ENCODE measurements around the gene PLEKHG2. TPM values are rescaled to one million over a fixed set of nuclear protein-coding genes. Genes with fewer than 3 reads are reported as not detected.

Gene PLEKHG2
- total and polyA plus RNA-seq, 9 of the 15 experiments (the other 6 are each of a cell fraction or from before 2014, with no cell fraction given), result 0.98 to 45.7 (median 9.8) TPM

DNA sequence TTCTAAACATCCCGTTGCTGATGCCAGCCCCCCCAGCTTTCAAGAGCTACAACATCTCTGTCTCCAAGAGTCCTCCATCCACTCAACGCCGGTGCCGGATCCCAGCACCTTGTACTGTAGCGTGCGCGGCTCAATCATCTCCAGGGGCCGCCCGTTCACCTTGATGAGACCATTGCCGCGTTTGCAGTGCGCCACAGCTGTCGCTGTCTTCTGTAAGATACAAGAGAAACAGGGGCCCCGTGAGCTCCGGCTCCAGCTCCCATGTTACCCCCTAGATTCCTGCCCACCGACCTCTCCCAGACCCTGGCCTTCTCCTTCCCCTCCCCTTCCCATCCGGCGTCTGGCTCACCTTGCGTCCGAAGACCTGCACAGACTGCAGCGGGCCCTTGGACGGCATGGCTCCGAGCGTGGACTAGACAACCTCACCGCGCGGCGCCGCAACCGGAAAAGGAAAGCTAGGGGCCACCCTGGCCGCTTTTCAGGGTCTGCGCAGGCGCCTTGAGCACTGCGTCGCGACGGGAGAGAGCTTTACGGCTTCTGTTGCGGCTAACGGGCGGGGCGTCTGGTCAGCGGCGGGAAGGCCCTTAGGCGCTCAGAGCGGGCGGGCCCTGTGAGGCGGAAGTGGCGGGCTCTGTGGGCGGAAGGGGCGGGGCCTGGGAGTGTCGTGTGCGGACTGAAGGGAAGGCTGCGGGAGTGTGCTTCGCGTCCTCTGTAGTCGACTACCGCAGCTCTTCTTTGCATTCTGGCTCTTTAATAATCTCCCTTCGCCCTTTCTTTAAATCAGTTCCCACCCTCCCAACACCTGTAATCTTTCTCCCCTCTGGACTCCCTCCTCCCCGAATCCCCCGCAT is 23.3 kb downstream of the PLEKHG2 start, which contains the start of gene RPS16 (continued):
- no peak for TF ChIP-seq ZNF124 (CRISPR knock-in tag; IDR thresholded peaks at IDR 0.05)
- TF ChIP-seq, protein P1, sequence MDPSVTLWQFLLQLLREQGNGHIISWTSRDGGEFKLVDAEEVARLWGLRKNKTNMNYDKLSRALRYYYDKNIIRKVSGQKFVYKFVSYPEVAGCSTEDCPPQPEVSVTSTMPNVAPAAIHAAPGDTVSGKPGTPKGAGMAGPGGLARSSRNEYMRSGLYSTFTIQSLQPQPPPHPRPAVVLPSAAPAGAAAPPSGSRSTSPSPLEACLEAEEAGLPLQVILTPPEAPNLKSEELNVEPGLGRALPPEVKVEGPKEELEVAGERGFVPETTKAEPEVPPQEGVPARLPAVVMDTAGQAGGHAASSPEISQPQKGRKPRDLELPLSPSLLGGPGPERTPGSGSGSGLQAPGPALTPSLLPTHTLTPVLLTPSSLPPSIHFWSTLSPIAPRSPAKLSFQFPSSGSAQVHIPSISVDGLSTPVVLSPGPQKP (CRISPR knock-in tag; IDR thresholded peaks at IDR 0.05), result no peak
- TF ChIP-seq GTF2E2 (tag; IDR thresholded peaks at IDR 0.05), result peak; percentile 48; the same call in 1 of the 2 replicates
- TF ChIP-seq, protein P2, sequence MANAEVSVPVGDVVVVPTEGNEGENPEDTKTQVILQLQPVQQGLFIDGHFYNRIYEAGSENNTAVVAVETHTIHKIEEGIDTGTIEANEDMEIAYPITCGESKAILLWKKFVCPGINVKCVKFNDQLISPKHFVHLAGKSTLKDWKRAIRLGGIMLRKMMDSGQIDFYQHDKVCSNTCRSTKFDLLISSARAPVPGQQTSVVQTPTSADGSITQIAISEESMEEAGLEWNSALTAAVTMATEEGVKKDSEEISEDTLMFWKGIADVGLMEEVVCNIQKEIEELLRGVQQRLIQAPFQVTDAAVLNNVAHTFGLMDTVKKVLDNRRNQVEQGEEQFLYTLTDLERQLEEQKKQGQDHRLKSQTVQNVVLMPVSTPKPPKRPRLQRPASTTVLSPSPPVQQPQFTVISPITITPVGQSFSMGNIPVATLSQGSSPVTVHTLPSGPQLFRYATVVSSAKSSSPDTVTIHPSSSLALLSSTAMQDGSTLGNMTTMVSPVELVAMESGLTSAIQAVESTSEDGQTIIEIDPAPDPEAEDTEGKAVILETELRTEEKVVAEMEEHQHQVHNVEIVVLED (CRISPR knock-in tag; IDR thresholded peaks at IDR 0.05), result no peak
- TF ChIP-seq MTA3 (IDR thresholded peaks at IDR 0.05; ENCODE audit: borderline replicate concordance), result peak; percentile 87; the same call in 1 of the 2 replicates
- TF ChIP-seq ZKSCAN3 (CRISPR knock-in tag; IDR thresholded peaks at IDR 0.05), result no peak
- TF ChIP-seq, protein P3, sequence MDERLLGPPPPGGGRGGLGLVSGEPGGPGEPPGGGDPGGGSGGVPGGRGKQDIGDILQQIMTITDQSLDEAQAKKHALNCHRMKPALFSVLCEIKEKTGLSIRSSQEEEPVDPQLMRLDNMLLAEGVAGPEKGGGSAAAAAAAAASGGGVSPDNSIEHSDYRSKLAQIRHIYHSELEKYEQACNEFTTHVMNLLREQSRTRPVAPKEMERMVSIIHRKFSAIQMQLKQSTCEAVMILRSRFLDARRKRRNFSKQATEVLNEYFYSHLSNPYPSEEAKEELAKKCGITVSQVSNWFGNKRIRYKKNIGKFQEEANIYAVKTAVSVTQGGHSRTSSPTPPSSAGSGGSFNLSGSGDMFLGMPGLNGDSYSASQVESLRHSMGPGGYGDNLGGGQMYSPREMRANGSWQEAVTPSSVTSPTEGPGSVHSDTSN (CRISPR knock-in tag; IDR thresholded peaks at IDR 0.05; ENCODE audit: low read depth), result no peak
- TF ChIP-seq, protein P3 (tag; conservative IDR thresholded peaks at IDR 0.05; ENCODE audit: low read depth), result no peak
- TF ChIP-seq SREBF1 (IDR thresholded peaks at IDR 0.05; ENCODE audit: borderline replicate concordance, low read depth, low read length), result 0 out of 2 replicates have a peak, but pooled peaks have one; percentile 3
- TF ChIP-seq CBFA2T2 (conservative IDR thresholded peaks at IDR 0.05), result no peak
- no peak for TF ChIP-seq ZNF785 (CRISPR knock-in tag; IDR thresholded peaks at IDR 0.05)
- TF ChIP-seq KLF1 (tag; IDR thresholded peaks at IDR 0.05), result no peak
- no peak for TF ChIP-seq NCOR1 (IDR thresholded peaks at IDR 0.05)
- no peak for TF ChIP-seq HNRNPL (IDR thresholded peaks at IDR 0.05; ENCODE audit: low read depth, low read length)
- TF ChIP-seq GABPA (tag; conservative IDR thresholded peaks at IDR 0.05; ENCODE audit: low read depth), result peak; percentile 97
- no peak for TF ChIP-seq ZNF3 (CRISPR knock-in tag; IDR thresholded peaks at IDR 0.05)
- no peak for TF ChIP-seq KLF13 (tag; IDR thresholded peaks at IDR 0.05; ENCODE audit: borderline replicate concordance, low read depth)
- peak; percentile 44; the same call in 1 of the 2 replicates for TF ChIP-seq RBM15 (IDR thresholded peaks at IDR 0.05; ENCODE audit: insufficient read depth, low read length)
- peak; percentile 85 for TF ChIP-seq ATF7 (IDR thresholded peaks at IDR 0.05)
- TF ChIP-seq CBX5 (IDR thresholded peaks at IDR 0.05; ENCODE audit: borderline replicate concordance, low read depth), result no peak
- TF ChIP-seq ARHGAP35 (IDR thresholded peaks at IDR 0.05; ENCODE audit: partially characterized antibody), result no peak
- TF ChIP-seq RHOXF2B (CRISPR knock-in tag; conservative IDR thresholded peaks at IDR 0.05), result no peak
- TF ChIP-seq ZSCAN32 (CRISPR knock-in tag; IDR thresholded peaks at IDR 0.05), result no peak
